Right lobe of liver (tissue), 6 donors: ENCODE results near the gene TTC28. TPM values are rescaled to one million over a fixed set of nuclear protein-coding genes. Genes with fewer than 3 reads are reported as not detected.
A peak's percentile ranks its signal among the peaks of the same experiment; 100 is the strongest.

Experiments used
- ATAC-seq, 4 donors: fragments of 200-7000 bp; cut with Tn5 transposase; one replicate each; pipeline ENCODE4 v1.9.1; 2020; ENCODE audit warnings: mild to moderate bottlenecking in 4 of 4, moderate library complexity in 4 of 4
- DNase-seq, 3 donors: peaks; one replicate each; pipeline ENCODE4 v3.0.0-alpha.2; 2020
- H3K27ac ChIP-seq, 3 donors: fragments of 200-600 bp; one replicate each; pipeline ENCODE4 v1.8.0; 2022
- H3K27me3 ChIP-seq, 2 donors: fragments of 200-600 bp; one replicate each; pipeline ENCODE4 v1.8.0; 2022
- H3K36me3 ChIP-seq, 4 donors: fragments of 200-600 bp; sonication (generic) in 1 of 4; one replicate each; pipeline versions ENCODE4 v1.5.1 to v1.8.0; 2017 to 2022; ENCODE audit warnings: control low read depth in 1 of 4
- H3K4me1 ChIP-seq, 4 donors: fragments of 200-600 bp; sonication (generic) in 1 of 4; one replicate each; pipeline versions ENCODE4 v1.5.1 to v1.8.0; 2017 to 2022; ENCODE audit warnings: control low read depth in 1 of 4
- H3K4me3 ChIP-seq, 3 donors: fragments of 200-600 bp; one replicate each; pipeline ENCODE4 v1.8.0; 2022
- H3K9me3 ChIP-seq, 4 donors: fragments of 200-600 bp; sonication (generic) in 1 of 4; one replicate each; pipeline versions ENCODE4 v1.5.1 to v1.8.0; 2017 to 2022; ENCODE audit warnings: control low read depth in 1 of 4
- POLR2A ChIP-seq: fragments of 450-650 bp; IDR thresholded peaks from one replicate; pipeline ENCODE4 v1.6.1; 2017; ENCODE audit warnings: antibody characterized with exemption, mild to moderate bottlenecking
- WGBS: methylation state at CpG from one replicate; pipeline ENCODE4 v1.1.6; 2018; ENCODE audit warnings: low coverage, low lambda C conversion rate; ENCODE audit not compliant: insufficient coverage; ENCODE audit errors: missing lambda C conversion rate; 5-methylcytosine and 5-hydroxymethylcytosine counted together
- intact Hi-C, 2 donors: fragments of 100-400 bp; cut with DNase I; formaldehyde crosslinking; loops; one replicate each; pipeline versions ENCODE4 v1.11.2 to v1.14.1; 2022
- total RNA-seq, 6 experiments: library from RNA; depleted of rRNA in 2 of 6; stranded (reverse); fragments of >200 nt in 2 of 6; fragmentation: NEBNext Ultra II Directional in 3 of 6; extraction: Animal tissue kit (Norgen Biotek cat#: 25700) in 3 of 6; gene quantifications; one replicate each; pipeline versions ENCODE4 v1.1.0 to v1.2.4, GENCODE V29; 2016 to 2023
- TF ChIP-seq, protein P1 (sequence below), 4 donors: fragments of 200-600 bp in 3 of 4; fragments of 450-650 bp in 1 of 4; IDR thresholded peaks; one replicate each; pipeline versions ENCODE4 v1.5.1 to v1.8.0; 2016 to 2022; ENCODE audit warnings: antibody characterized with exemption in 4 of 4, mild to moderate bottlenecking in 2 of 4
- donor health status: DM: no; HTN: yes; CAD: no.
- donor health status: DM: no; HTN: no; CAD: no.
- donor health status: DM: no; HTN: no; CAD: no.
- donor health status: DM: no; HTN: yes; CAD: no.
- donor health status: DM: no; HTN: yes; CAD: no.

Gene TTC28
- total RNA-seq, 6 experiments from 2014 or later: 9.4 to 38.3 (median 15.0) TPM

DNA sequence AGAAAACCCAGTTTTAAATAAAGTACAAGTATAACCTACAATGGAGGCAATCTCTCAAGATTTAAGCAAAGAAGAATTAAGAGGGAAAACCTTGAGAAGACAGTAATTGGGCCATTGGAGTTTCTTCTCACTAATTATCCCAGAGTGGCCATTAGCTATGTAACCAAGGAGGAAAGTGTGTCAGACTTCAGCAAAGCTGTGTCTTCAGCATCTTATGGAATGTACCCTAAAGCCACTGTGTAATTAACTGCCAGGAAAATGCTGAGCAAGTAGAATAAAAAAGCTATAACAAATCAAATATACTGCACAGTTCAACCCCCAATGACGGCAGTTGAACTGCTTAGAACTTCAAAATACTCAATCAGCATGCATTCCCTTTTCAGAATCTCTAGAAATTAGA is 261.6 kb downstream of the TTC28 start:
- WGBS: 92% methylated on average over 1 of the region's 1 CpG
- intact Hi-C loops: no loop called here
- DNase-seq (no peak), ATAC-seq (no peak)
- H3K27me3 ChIP-seq: no peaks in the 10 kb centered on the region
- TF ChIP-seq, protein P1, sequence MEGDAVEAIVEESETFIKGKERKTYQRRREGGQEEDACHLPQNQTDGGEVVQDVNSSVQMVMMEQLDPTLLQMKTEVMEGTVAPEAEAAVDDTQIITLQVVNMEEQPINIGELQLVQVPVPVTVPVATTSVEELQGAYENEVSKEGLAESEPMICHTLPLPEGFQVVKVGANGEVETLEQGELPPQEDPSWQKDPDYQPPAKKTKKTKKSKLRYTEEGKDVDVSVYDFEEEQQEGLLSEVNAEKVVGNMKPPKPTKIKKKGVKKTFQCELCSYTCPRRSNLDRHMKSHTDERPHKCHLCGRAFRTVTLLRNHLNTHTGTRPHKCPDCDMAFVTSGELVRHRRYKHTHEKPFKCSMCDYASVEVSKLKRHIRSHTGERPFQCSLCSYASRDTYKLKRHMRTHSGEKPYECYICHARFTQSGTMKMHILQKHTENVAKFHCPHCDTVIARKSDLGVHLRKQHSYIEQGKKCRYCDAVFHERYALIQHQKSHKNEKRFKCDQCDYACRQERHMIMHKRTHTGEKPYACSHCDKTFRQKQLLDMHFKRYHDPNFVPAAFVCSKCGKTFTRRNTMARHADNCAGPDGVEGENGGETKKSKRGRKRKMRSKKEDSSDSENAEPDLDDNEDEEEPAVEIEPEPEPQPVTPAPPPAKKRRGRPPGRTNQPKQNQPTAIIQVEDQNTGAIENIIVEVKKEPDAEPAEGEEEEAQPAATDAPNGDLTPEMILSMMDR (IDR thresholded peaks at IDR 0.05): no peak
- H3K27ac ChIP-seq: no peak overlapping the region
- H3K4me1 ChIP-seq: peaks cover 0 to 8% (median 0%) of the 10 kb centered on the region in 4 donors
- H3K9me3 ChIP-seq: no peaks in the 10 kb centered on the region
- no peak overlapping the region for H3K4me3 ChIP-seq
- H3K36me3 ChIP-seq: no peaks in the 10 kb centered on the region

DNA sequence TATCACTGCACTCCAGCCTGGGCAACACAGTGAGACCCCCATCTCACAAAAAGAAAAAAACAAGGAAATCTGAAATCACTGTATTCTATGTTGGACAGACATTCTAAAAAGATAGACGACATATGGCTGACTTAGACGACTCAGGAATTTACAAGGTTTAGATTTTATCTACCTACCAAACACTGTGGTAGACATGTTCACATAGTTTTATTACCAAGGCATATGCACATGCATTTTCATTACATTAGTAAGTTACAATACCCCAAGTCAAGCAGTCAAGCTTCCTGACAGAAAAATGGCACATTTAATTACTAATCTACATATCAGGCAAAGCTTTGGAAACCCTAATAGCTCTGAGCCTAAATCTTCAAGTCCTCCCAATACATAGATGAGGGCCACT is 262.2 kb downstream of the TTC28 start:
- intact Hi-C loops: no loop called here
- Histone ChIP-seq H3K27me3 (no peaks in the 10 kb centered on the region), H3K4me3 (no peak overlapping the region), H3K9me3 (no peaks in the 10 kb centered on the region), H3K27ac (no peak overlapping the region), H3K36me3 (no peaks in the 10 kb centered on the region), H3K4me1 (peaks cover 0 to 8% (median 0%) of the 10 kb centered on the region in 4 donors)
- ATAC-seq: no peak
- 91% methylated on average over 2 of the region's 2 CpGs for WGBS
- TF ChIP-seq POLR2A: no peak
- TF ChIP-seq, protein P1 (IDR thresholded peaks at IDR 0.05): no peak
- DNase-seq: no peak

DNA sequence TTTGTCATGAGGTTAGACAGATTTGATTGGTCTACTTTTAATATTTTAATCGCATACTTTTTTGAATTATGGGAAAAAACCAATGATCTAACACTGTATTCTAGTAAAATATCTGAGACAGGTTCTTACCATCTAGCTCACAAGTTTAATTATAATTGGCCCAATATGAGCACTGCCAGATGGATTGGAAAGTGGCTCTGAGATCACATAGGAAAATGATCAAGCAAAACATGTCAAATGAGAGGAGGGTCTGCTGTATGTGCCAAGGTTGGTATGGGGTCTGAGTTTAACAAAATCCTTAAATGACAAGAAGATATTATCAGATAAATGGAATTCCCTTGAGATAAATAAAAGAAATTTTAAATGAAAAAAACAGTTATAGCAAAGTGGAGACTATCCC is 264.7 kb downstream of the TTC28 start:
- H3K9me3 ChIP-seq: no peaks in the 10 kb centered on the region
- 100% methylated on average over 1 of the region's 1 CpG for WGBS
- no peak for DNase-seq
- H3K36me3 ChIP-seq: no peaks in the 10 kb centered on the region
- H3K27ac ChIP-seq: no peak overlapping the region
- no peak for ATAC-seq
- TF ChIP-seq, protein P1 (IDR thresholded peaks at IDR 0.05): no peak
- TF ChIP-seq POLR2A: no peak
- no peaks in the 10 kb centered on the region for H3K27me3 ChIP-seq
- no peak overlapping the region for H3K4me3 ChIP-seq
- peaks cover 0 to 8% (median 0%) of the 10 kb centered on the region in 4 donors for H3K4me1 ChIP-seq
- intact Hi-C loops: no loop called here

DNA sequence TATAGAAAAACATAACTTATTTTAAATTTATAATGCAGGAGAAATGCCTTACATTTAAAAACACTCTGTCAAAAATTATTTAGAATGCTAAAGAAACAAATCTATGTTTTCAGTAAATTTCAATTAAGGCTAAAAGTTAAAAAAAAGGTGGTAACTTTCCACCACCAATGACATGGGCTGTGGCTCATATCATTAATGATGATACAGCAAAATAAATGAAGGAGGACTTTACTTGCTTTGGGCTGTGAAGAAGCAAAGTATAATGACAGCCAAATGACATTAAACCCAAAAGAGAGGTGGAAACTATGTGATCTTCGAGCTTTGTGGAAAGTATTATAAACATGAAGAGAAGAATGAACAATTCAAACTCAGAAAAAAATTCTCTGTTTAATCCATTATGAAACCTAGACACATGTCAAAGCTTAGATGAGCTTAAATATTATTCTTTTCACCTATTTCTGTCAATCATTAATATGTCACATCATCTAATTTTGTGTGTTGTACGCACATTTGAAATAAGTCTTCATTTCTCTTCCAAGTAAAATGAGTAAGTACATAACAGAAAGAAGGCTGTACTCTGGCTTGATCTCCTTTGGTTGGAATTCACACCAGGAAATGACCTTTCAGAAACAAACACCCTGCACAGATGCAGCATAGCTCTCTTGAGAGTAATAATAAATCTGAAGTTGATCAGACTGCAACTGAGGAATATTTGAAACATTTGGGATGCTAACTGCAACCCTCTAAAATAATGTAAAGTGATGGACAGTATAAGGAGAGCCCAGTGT is 265.8 kb downstream of the TTC28 start:
- H3K27ac ChIP-seq: no peak overlapping the region
- TF ChIP-seq, protein P1 (IDR thresholded peaks at IDR 0.05): no peak
- no peak for TF ChIP-seq POLR2A
- ATAC-seq: peak in 2 of 4 donors; percentile 26 to 72
- WGBS: 52% methylated on average over 2 of the region's 2 CpGs
- no peak overlapping the region for H3K4me3 ChIP-seq
- peaks cover 0 to 8% (median 0%) of the 10 kb centered on the region in 4 donors for H3K4me1 ChIP-seq
- H3K36me3 ChIP-seq: no peaks in the 10 kb centered on the region
- no peaks in the 10 kb centered on the region for H3K27me3 ChIP-seq
- no peak for DNase-seq
- H3K9me3 ChIP-seq: no peaks in the 10 kb centered on the region
- intact Hi-C loops: no loop called here
